K562 (cell line): ENCODE data around the gene RSPH9. TPM values are rescaled to one million over a fixed set of nuclear protein-coding genes. Genes with fewer than 3 reads are reported as not detected.

Source experiments
- ATAC-seq: fragments of 200-7000 bp; cut with Tn5 transposase; 3 replicates; pipeline ENCODE4 v1.9.1; 2020; ENCODE audit warnings: moderate library complexity
- BruUV-seq: library from RNA; stranded (reverse); fragments of 400-500 nt; replicated peaks from 2 replicates; lab custom pipeline; 2021; lab: Mats Ljungman, UMichigan
- CTCF ChIA-PET: fragments of 300-600 bp; formaldehyde crosslinking; extraction: SDS; loops from one replicate; lab custom pipeline; 2021; ENCODE audit warnings: low intra/inter-chr PET ratio; lab: Yijun Ruan, JAX
- POLR2A ChIA-PET: fragments of 300-600, 350-650 bp; sonication (Branson Sonifier 250); formaldehyde crosslinking; extraction: SDS; loops from one replicate; lab custom pipeline; 2021; ENCODE audit warnings: antibody characterized with exemption, inconsistent platforms; lab: Yijun Ruan, JAX
- DNase-seq, 4 experiments: peaks; one replicate each; pipeline versions ENCODE4 v3.0.0 to v3.0.0-alpha.2; 2011 to 2018; ENCODE audit warnings: low spot score in 3 of 4, mixed read lengths in 3 of 4; ENCODE audit errors: extremely low read depth in 1 of 4
- FAIRE-seq: peaks from 2 replicates; lab custom pipeline; 2011; peaks lifted over from hg19 to GRCh38; lab: Jason Lieb, UNC
- H2AFZ ChIP-seq: 2 replicates; pipeline ENCODE4 v1.6.0; 2011; ENCODE audit warnings: low read depth, low read length, control low read depth, inconsistent platforms
- H3K27ac ChIP-seq: fragments of 200-600 bp; 3 replicates; pipeline ENCODE4 v1.8.0; 2011; ENCODE audit warnings: low read depth, mild to moderate bottlenecking, control low read depth, inconsistent platforms, low read length, moderate library complexity, mixed read lengths; ENCODE audit errors: extremely low read depth
- H3K27me3 ChIP-seq, 2 experiments: fragments of 300-600 bp in 1 of 2; 2 replicates in 1 of 2; 3 replicates in 1 of 2; pipeline versions ENCODE4 v1.6.0 to v1.8.0; 2011; ENCODE audit warnings: inconsistent platforms in 2 of 2, low read length in 2 of 2, mild to moderate bottlenecking in 1 of 2, mixed read lengths in 1 of 2, moderate library complexity in 1 of 2; ENCODE audit not compliant: control insufficient read depth in 2 of 2, insufficient read depth in 2 of 2
- H3K36me3 ChIP-seq: fragments of 300-600 bp; 3 replicates; pipeline ENCODE4 v1.8.0; 2011; ENCODE audit warnings: mild to moderate bottlenecking, low read length, inconsistent platforms; ENCODE audit not compliant: control insufficient read depth, insufficient read depth
- H3K4me1 ChIP-seq, 2 experiments: fragments of 200-600 bp in 1 of 2; replicated peaks in 1 of 2; 2 replicates in 1 of 2; 3 replicates in 1 of 2; pipeline versions ENCODE4 v1.5.1 to v1.8.0; 2011; ENCODE audit warnings: inconsistent platforms in 2 of 2, low read length in 2 of 2, mild to moderate bottlenecking in 1 of 2, mixed read lengths in 1 of 2, moderate library complexity in 1 of 2; ENCODE audit not compliant: control insufficient read depth in 2 of 2, insufficient read depth in 2 of 2
- H3K4me2 ChIP-seq: 2 replicates; pipeline ENCODE4 v1.6.1; 2011; ENCODE audit warnings: low read length, control low read depth, inconsistent platforms, mixed read lengths; ENCODE audit not compliant: insufficient read depth
- H3K4me3 ChIP-seq: fragments of 200-600 bp; sonication (generic), shearing (Covaris generic); 2 replicates; pipeline ENCODE4 v1.5.1; 2016; ENCODE audit warnings: control low read depth, inconsistent platforms
- H3K79me2 ChIP-seq: fragments of 200-600 bp; 3 replicates; pipeline ENCODE4 v1.8.0; 2011; ENCODE audit warnings: low read length, inconsistent platforms; ENCODE audit not compliant: control insufficient read depth, insufficient read depth
- H3K9ac ChIP-seq, 2 experiments: 2 replicates each; pipeline versions ENCODE4 v1.6.0 to v1.6.1; 2011; ENCODE audit warnings: low read depth in 2 of 2, low read length in 2 of 2, control low read depth in 1 of 2, inconsistent platforms in 1 of 2, mild to moderate bottlenecking in 1 of 2, mixed read lengths in 1 of 2; ENCODE audit not compliant: insufficient read depth in 1 of 2
- H3K9me1 ChIP-seq: one replicate; pipeline ENCODE4 v1.6.0; 2011; ENCODE audit warnings: inconsistent platforms, mild to moderate bottlenecking, low read length, moderate library complexity; ENCODE audit not compliant: control insufficient read depth, insufficient read depth
- H3K9me3 ChIP-seq: replicated peaks from 2 replicates; pipeline ENCODE4 v1.5.1; 2011; ENCODE audit warnings: low read depth, low read length, inconsistent platforms; ENCODE audit not compliant: control insufficient read depth, insufficient read depth
- H4K20me1 ChIP-seq: replicated peaks from 2 replicates; pipeline ENCODE4 v1.6.1; 2011; ENCODE audit warnings: low read length, inconsistent platforms, mixed read lengths; ENCODE audit not compliant: control insufficient read depth, insufficient read depth
- BMI1 ChIP-seq: fragments of 150-350 bp; IDR thresholded peaks from 2 replicates; pipeline ENCODE4 v1.6.1; 2014; ENCODE audit warnings: low read length
- HDGF ChIP-seq: fragments of 450-650 bp; IDR thresholded peaks from 2 replicates; pipeline ENCODE4 v1.6.1; 2016
- KDM2B ChIP-seq: fragments of 250-450 bp; sonication (Bioruptor Pico); IDR thresholded peaks from 2 replicates; pipeline ENCODE4 v1.8.0; 2021; ENCODE audit warnings: mild to moderate bottlenecking, moderate library complexity
- MCM2 ChIP-seq: fragments of 450-650 bp; IDR thresholded peaks from 2 replicates; pipeline ENCODE4 v1.6.1; 2017; ENCODE audit warnings: low read depth, mild to moderate bottlenecking
- POU5F1 ChIP-seq: fragments of 150-350 bp; IDR thresholded peaks from 2 replicates; pipeline ENCODE4 v1.6.1; 2014; ENCODE audit warnings: borderline replicate concordance, low read length, low read depth, mild to moderate bottlenecking; ENCODE audit not compliant: partially characterized antibody
- RBM25 ChIP-seq: fragments of 200-400 bp; formaldehyde crosslinking; IDR thresholded peaks from 2 replicates; pipeline ENCODE4 v1.6.1; 2018; ENCODE audit warnings: low read length, low read depth, moderate library complexity; ENCODE audit not compliant: severe bottlenecking
- ZNF274 ChIP-seq: IDR thresholded peaks from 2 replicates; pipeline ENCODE4 v1.6.1; 2011; ENCODE audit warnings: low read depth, mild to moderate bottlenecking, low read length, moderate library complexity, borderline replicate concordance
- ZNF766 ChIP-seq: fragments of 200-800 bp; sonication (Bioruptor generic); conservative IDR thresholded peaks from 2 replicates; pipeline ENCODE4 v1.6.1; 2016; ENCODE audit warnings: missing genetic modification characterization, missing compliant biosample characterization
- WGBS: fragments of 100-300 bp; shearing (Covaris generic); methylation state at CpG from one replicate; pipeline ENCODE4 v1.1.6; 2016; ENCODE audit warnings: low coverage, mixed read lengths; ENCODE audit not compliant: insufficient coverage; ENCODE audit errors: missing lambda C conversion rate; 5-methylcytosine and 5-hydroxymethylcytosine counted together
- in situ Hi-C: fragments of 300-500 bp; cut with MboI; formaldehyde crosslinking; loops from 4 replicates; pipeline ENCODE4 v1.15.0; 2018; ENCODE audit warnings: inconsistent platforms, mixed read lengths
- intact Hi-C: fragments of 100-400 bp; cut with micrococcal nuclease; formaldehyde crosslinking; loops from 2 replicates; pipeline ENCODE4 v1.14.2; 2022
- polyA plus RNA-seq, 8 experiments: library from polyadenylated mRNA; depleted of rRNA in 4 of 8; stranded (reverse) in 5 of 8; unstranded in 3 of 8; fragments of >200 nt; fragmentation: Nextera tagmentation in 2 of 8; fragmentation: Illumina TruSeq in 1 of 8; extraction: Ambion mirVana in 2 of 8; extraction: Trizol in 1 of 8; gene quantifications; 2 replicates each; pipeline versions ENCODE4 v1.2.1 to v1.2.3, GENCODE V29; 2011 to 2014; ENCODE audit warnings: inconsistent platforms in 1 of 8, missing spikeins in 1 of 8
- total RNA-seq, 7 experiments: library from RNA; depleted of rRNA in 6 of 7; stranded (reverse); fragments of >200 nt in 6 of 7; fragmentation: Illumina TruSeq in 2 of 7; extraction: Trizol in 2 of 7; gene quantifications; 2 replicates each; pipeline versions ENCODE4 v1.2.1 to v1.2.3, GENCODE V29; 2011 to 2021; ENCODE audit warnings: low replicate concordance in 1 of 7
- TF ChIP-seq, protein P1 (sequence below): sonication (generic); formaldehyde crosslinking; IDR thresholded peaks from 2 replicates; pipeline ENCODE4 v1.8.1; 2022; ENCODE audit warnings: missing genetic modification reagents
- TF ChIP-seq, protein P2 (sequence below): fragments of 450-650 bp; IDR thresholded peaks from 2 replicates; pipeline ENCODE4 v1.6.1; 2017; ENCODE audit warnings: antibody characterized with exemption, mild to moderate bottlenecking
- TF ChIP-seq, protein P3 (sequence below): fragments of 250-450 bp; sonication (Bioruptor Pico); IDR thresholded peaks from 2 replicates; pipeline ENCODE4 v1.5.0; 2020; ENCODE audit warnings: mild to moderate bottlenecking
- TF ChIP-seq, protein P4 (sequence below): fragments of 150-350 bp; IDR thresholded peaks from 2 replicates; pipeline ENCODE4 v1.6.1; 2014; ENCODE audit warnings: low read depth, mild to moderate bottlenecking, low read length, borderline replicate concordance

RSPH9 gene
- total and polyA plus RNA-seq, 9 of the 15 experiments (the other 6 are each of a cell fraction or from before 2014, with no cell fraction given), result 0.05 to 0.60 (median 0.39) TPM; not detected in 6

DNA sequence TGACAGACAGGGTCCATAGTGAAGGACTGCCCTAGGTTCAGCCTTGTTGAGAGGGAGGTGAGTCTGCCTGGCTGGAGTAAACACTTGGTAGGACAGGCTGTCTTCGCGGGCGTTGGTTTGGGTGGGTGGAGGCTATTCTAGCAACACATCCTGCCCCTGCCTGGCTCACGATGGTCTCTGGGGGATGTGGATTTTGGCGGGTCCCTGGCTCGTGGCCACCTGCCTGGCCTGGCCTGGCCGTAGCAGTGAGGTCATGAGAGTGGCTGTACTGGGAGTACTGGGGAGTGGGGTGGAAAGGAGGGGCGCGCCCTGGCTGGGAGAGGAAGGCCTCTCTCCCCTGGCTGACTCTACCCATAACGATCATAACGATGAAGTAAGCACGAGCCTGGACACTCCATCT lies 73.0 kb downstream of the RSPH9 start:
- Histone ChIP-seq H2AFZ (peak overlapping the region; percentile 50; the same call in 1 of the 2 replicates), H3K79me2 (no peaks in the 10 kb centered on the region), H3K4me3 (no peak overlapping the region), H4K20me1 (no peaks in the 10 kb centered on the region), H3K9me1 (no peaks in the 10 kb centered on the region), H3K9ac (peak overlapping the region in 1 of 2 experiments; percentile 80; a peak in 2 of 4 replicates), H3K4me1 (peaks cover 26 to 28% of the 10 kb centered on the region in 2 experiments), H3K27ac (no peak overlapping the region), H3K27me3 (no peaks in the 10 kb centered on the region), H3K9me3 (no peaks in the 10 kb centered on the region), H3K4me2 (no peak overlapping the region), H3K36me3 (no peaks in the 10 kb centered on the region)
- BruUV-seq, result no TSS peak
- ChIA-PET CTCF (no interaction called here), POLR2A (interaction anchor here (1.1 to 1.5 kb wide), 2 partner anchors 9 to 12 kb away, joined by 4 to 8 read pairs; no protein-coding TSS in a partner anchor)
- DNase-seq (no peak), FAIRE-seq (no peak), ATAC-seq (peak; percentile 7; the same call in 2 of the 3 replicates)
- 44% methylated on average over 12 of the region's 12 CpGs for WGBS
- intact Hi-C loops (no loop called here), in situ Hi-C loops (no loop called here)
- TF ChIP-seq HDGF (no peak), POU5F1 (no peak), BMI1 (no peak), ZNF766 (CRISPR knock-in tag) (0 out of 2 replicates have a peak, but pooled peaks have one; percentile 30), MCM2 (no peak), ZNF274 (no peak), KDM2B (CRISPR knock-in tag) (no peak), RBM25 (no peak)
- TF ChIP-seq, protein P1, sequence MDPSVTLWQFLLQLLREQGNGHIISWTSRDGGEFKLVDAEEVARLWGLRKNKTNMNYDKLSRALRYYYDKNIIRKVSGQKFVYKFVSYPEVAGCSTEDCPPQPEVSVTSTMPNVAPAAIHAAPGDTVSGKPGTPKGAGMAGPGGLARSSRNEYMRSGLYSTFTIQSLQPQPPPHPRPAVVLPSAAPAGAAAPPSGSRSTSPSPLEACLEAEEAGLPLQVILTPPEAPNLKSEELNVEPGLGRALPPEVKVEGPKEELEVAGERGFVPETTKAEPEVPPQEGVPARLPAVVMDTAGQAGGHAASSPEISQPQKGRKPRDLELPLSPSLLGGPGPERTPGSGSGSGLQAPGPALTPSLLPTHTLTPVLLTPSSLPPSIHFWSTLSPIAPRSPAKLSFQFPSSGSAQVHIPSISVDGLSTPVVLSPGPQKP (CRISPR knock-in tag), result no peak
- TF ChIP-seq, protein P2, sequence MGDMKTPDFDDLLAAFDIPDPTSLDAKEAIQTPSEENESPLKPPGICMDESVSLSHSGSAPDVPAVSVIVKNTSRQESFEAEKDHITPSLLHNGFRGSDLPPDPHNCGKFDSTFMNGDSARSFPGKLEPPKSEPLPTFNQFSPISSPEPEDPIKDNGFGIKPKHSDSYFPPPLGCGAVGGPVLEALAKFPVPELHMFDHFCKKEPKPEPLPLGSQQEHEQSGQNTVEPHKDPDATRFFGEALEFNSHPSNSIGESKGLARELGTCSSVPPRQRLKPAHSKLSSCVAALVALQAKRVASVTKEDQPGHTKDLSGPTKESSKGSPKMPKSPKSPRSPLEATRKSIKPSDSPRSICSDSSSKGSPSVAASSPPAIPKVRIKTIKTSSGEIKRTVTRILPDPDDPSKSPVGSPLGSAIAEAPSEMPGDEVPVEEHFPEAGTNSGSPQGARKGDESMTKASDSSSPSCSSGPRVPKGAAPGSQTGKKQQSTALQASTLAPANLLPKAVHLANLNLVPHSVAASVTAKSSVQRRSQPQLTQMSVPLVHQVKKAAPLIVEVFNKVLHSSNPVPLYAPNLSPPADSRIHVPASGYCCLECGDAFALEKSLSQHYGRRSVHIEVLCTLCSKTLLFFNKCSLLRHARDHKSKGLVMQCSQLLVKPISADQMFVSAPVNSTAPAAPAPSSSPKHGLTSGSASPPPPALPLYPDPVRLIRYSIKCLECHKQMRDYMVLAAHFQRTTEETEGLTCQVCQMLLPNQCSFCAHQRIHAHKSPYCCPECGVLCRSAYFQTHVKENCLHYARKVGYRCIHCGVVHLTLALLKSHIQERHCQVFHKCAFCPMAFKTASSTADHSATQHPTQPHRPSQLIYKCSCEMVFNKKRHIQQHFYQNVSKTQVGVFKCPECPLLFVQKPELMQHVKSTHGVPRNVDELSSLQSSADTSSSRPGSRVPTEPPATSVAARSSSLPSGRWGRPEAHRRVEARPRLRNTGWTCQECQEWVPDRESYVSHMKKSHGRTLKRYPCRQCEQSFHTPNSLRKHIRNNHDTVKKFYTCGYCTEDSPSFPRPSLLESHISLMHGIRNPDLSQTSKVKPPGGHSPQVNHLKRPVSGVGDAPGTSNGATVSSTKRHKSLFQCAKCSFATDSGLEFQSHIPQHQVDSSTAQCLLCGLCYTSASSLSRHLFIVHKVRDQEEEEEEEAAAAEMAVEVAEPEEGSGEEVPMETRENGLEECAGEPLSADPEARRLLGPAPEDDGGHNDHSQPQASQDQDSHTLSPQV, result no peak
- TF ChIP-seq, protein P3, sequence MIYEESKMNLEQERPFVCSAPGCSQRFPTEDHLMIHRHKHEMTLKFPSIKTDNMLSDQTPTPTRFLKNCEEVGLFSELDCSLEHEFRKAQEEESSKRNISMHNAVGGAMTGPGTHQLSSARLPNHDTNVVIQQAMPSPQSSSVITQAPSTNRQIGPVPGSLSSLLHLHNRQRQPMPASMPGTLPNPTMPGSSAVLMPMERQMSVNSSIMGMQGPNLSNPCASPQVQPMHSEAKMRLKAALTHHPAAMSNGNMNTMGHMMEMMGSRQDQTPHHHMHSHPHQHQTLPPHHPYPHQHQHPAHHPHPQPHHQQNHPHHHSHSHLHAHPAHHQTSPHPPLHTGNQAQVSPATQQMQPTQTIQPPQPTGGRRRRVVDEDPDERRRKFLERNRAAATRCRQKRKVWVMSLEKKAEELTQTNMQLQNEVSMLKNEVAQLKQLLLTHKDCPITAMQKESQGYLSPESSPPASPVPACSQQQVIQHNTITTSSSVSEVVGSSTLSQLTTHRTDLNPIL, result no peak
- TF ChIP-seq, protein P4, sequence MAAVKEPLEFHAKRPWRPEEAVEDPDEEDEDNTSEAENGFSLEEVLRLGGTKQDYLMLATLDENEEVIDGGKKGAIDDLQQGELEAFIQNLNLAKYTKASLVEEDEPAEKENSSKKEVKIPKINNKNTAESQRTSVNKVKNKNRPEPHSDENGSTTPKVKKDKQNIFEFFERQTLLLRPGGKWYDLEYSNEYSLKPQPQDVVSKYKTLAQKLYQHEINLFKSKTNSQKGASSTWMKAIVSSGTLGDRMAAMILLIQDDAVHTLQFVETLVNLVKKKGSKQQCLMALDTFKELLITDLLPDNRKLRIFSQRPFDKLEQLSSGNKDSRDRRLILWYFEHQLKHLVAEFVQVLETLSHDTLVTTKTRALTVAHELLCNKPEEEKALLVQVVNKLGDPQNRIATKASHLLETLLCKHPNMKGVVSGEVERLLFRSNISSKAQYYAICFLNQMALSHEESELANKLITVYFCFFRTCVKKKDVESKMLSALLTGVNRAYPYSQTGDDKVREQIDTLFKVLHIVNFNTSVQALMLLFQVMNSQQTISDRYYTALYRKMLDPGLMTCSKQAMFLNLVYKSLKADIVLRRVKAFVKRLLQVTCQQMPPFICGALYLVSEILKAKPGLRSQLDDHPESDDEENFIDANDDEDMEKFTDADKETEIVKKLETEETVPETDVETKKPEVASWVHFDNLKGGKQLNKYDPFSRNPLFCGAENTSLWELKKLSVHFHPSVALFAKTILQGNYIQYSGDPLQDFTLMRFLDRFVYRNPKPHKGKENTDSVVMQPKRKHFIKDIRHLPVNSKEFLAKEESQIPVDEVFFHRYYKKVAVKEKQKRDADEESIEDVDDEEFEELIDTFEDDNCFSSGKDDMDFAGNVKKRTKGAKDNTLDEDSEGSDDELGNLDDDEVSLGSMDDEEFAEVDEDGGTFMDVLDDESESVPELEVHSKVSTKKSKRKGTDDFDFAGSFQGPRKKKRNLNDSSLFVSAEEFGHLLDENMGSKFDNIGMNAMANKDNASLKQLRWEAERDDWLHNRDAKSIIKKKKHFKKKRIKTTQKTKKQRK, result no peak
